Left renal cortex interstitium (tissue), 4 donors: ENCODE results near the gene OR2A42. TPM values are rescaled to one million over a fixed set of nuclear protein-coding genes. Genes with fewer than 3 reads are reported as not detected.
"Not testable (repeated sequence)": the region's sequence is repeated elsewhere in the genome, so short reads cannot be mapped to it uniquely, and the experiment has no call there.

Experiments
- DNase-seq, 4 donors: peaks; one replicate each; pipeline ENCODE4 v3.0.0-alpha.2; 2013; ENCODE audit warnings: low read depth in 4 of 4, low spot score in 2 of 4, missing footprints in 1 of 4
- polyA plus RNA-seq, 4 donors: library from polyadenylated mRNA; unstranded; fragments of 120-200 nt; gene quantifications; one replicate each; pipeline ENCODE4 v1.2.1, GENCODE V29; 2013; ENCODE audit not compliant: insufficient read length in 4 of 4

The OR2A42 gene
- polyA plus RNA-seq, 4 donors = 0.43 to 4.1 (median 2.0) TPM

GRCh38 chr7:144226866-144227265 lies 12.5 kb downstream of the OR2A42 start:
- DNase-seq = not testable (repeated sequence)

DNA sequence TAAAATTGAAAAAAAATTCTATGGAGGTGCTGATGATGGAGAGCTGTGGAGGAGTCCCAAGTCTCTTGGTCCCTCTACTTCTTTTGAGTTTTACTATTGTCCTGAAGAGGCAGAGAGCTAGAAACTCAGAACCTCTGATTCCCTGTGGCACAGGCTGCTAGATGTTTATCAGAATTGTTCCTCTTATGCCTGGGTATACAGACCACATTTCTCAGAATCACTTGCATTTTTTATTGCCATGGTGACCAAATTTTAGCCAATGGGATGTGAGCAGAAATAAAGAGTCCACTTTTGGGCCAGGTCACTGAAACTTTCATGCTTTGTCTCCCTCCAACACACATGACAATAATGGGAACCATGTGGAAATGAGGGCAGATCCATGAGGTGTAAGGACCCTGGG lies 15.7 kb downstream of the OR2A42 start:
- DNase-seq = not testable (repeated sequence)

DNA sequence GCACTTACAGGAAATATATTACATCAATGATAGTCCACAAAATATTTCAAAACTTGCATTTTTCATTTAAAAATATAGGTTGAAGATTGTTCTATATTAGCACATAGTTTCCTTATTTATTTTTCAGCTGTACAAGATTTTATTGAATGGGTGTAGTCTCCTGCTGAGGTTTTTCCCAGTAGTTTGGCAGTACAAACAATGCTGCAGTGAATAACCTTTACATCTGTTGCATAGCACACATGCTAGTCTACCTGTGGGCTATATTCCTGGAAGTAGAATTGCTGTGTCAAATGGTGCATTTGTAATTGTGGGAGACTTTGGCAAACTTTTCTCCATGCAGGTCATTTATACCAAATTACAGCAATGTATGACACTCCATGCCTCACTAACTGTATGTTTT lies 18.9 kb downstream of the OR2A42 start:
- DNase-seq = not testable (repeated sequence)

DNA sequence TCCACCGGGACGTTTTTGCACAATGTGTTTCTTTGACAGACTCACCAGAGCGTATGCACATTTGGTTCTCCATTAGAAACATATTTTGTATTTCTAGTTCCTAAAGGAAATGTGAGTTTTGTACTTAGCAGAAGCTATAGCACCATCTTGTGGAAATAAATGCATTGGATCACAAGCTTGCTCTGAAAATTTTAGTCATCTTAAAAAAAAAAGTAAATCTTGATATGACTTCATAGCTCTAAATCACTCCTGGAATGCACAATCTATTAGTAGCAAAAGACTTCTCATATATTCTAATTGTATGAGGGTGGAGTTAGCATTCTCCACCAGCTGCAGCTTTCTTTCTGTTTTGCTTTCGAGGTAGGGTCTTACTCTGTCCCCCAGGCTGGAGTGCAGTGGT lies 20.3 kb downstream of the OR2A42 start:
- not testable (repeated sequence) for DNase-seq

DNA sequence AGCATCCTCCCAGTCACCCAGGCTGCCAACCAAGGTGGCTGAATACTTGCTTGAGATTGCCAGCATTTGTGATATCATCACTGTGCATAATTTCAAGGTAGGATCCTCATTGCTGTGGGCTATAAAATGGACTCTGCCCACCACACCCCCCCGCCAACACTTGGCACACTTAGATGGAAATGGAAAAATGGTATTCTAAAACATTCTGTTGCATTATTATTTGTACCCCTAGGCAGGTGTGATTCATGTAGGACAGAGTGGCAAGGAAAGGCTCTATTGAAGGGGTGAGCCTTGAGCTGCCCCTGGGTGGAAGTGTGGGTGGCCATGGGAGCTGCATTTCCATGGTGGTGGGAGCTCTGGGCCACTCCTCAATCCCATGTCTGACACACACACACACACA lies 20.8 kb downstream of the OR2A42 start:
- not testable (repeated sequence) for DNase-seq

- DNase-seq = not testable (repeated sequence)
Measured at GRCh38 chr7:144217200-144217599, 22.2 kb downstream of the OR2A42 start.

DNA sequence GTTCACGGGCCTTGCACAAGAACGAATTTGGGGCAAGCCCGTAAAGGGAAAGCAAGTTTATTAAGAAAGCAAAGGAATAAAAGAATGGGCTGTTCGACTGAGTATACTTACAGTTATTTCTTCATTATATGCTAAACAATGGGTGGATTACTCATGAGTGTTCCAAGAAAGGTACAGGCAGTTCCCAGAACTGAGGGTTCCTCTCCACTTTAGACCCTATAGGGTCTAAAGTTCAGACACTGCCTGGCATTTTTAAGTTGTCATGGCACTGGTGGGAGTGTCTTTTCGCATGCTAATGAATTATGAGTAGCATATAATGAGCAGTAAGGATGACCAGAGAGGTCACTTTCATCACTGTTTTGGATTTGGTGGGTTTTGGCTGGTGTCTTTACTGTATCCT lies 34.1 kb downstream of the OR2A42 start:
- DNase-seq = not testable (repeated sequence)

DNA sequence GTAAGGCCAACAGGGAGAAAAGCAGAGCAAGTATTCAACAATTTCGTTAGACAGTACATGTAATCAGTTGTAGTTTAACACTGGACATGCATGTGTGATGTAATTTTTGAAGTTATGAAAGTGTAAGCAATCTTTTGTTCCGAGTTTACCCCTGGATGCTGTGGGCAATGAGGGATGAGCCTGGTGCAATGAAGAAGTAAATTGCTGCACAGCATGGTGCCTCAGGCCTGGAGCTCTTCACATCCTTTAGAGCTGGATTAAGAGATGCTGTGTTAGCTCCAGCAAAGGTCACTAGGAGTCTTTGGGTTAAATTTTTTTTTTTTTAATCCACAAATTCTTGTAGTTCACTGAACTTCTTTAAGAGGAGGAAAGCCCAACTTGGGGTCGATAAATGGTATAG lies 36.3 kb downstream of the OR2A42 start:
- DNase-seq = not testable (repeated sequence)

DNA sequence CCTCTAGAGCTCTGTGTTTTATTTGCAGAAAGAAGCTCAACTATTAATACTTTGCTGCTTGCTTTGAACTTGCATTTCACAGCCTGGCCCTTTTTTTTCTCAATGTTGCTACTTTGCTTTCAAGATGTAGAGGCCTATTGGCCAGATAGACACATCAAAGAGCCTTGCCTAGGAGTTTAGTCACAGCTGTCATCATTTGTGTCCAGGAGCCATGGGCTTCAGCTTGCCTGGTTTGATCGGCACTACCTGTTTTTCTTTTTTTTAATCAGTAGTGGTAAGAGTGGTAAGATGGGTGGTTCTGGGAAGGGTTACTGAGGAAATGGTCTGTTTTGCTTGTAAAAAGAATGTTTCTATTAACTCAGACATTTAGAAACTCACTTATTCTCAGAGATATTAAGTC lies 37.4 kb downstream of the OR2A42 start:
- DNase-seq = not testable (repeated sequence)

- DNase-seq = not testable (repeated sequence)
Measured at GRCh38 chr7:144198934-144199333, 40.5 kb downstream of the OR2A42 start.

- not testable (repeated sequence) for DNase-seq
Measured at GRCh38 chr7:144195212-144195872, 44.1 kb downstream of the OR2A42 start, which contains the start of gene ARHGEF35. Gene ARHGEF35 (minus strand): TSS chr7:144195833. CDS start chr7:144188383, 7,450 bp downstream.

DNA sequence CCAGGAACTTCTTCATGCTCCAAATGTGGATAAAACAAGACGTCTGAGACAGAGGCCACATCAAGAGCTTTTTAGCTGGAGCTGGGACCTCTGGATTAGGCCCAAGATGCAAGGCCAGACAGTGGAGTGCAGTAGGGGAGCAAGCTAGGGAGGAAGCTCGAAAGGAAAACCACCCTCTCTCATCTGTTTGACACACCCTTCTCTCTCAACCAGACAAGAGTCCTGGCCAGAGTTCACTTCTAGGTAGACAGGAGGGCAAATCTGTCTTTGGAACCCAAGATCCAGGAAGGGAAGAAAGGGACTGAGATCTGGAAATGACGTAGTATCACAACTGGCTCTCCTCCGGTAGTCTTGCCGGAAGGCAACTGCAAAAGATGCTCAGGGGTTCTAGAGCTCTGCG lies 45.0 kb downstream of the OR2A42 start:
- not testable (repeated sequence) for DNase-seq

DNA sequence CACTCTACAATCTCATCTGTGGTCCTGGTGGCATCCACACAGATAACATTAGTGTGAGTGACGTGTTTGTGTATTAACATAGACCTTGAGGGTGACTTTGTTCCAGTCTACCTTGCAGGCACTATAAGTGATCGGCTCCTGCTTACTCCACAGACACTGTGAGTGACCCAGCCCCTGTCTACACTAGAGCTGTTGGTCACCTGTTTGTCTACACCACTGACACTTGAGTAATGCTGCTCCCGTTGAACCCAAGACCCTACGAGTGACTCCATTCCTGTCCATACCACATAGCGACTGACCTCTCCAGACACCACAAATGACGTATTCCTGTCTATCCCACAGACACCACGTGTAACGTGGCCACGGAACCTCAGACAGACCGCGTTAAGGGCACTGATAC lies 45.6 kb downstream of the OR2A42 start:
- DNase-seq = not testable (repeated sequence)

DNA sequence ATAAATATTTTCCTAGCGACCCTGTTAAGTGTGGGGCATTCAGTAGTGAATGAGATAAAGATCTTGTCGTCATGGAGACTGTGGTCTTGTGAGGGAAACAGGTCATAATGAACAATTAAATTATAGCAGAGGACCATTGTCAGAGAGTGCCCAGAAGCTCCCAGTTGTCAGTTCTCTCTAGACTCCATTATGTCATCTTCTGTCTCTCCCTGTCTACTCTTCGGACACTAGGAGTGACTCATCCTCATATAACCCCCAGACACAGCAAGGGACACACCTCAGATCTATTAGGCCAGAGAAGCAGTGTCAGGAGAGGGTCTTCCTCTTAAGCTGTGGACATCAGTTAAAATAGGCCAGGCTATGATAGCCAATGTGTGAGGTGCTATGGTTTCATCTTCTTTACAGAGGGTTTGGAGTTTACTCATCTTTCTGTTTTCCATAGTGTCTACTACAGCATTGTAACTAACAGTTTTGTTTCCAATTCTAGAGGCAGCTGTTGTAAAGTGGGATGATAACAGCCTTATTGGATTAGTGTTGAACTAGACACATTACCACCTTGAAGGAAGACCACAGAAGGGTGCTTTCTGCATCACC lies 50.7 kb downstream of the OR2A42 start:
- DNase-seq = not testable (repeated sequence)

DNA sequence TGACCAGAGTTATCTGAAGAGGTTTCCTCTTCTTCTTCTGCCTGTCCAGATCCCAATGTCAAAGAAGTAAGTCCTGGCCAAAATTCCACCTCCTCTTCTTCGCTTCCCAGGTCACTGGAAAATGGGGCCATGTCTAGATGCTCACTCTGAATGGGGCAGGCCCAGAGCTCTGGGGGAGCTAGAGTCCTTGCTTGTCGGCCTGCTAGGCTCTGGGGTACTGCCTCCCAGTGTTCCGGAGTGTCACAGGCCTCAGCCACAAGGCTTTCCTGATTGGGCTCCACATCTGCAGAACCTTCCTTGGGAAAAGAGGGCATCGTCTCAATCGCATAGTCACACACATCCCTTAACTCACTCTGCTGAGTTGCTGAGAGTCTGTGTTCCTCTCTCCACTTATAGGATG lies 51.6 kb downstream of the OR2A42 start:
- not testable (repeated sequence) for DNase-seq

DNA sequence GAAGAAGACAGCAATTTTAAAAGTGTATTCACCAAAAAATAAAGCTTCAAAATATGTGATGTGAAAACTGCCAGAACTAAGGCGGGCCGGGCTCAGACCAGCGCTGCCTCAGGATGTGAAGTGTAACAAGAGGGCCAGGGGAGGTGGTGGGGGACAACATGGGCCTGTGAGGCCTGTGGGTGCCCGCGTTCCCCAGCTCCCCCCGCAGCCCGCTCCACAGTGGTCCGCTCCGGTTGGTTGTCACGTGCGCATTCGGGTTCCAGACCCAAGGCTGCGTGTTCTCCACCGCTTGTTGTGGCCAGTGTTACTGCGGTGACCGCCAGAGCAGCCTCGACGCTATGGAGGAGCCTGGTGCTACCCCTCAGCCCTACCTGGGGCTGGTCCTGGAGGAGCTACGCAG lies 56.2 kb downstream of the OR2A42 start, which contains the start of gene CTAGE4:
CTAGE4 (plus strand) TSS at position 301 of the 400 bp plus-strand sequence; CDS start at position 339, 38 bp downstream.
- DNase-seq = not testable (repeated sequence)

DNA sequence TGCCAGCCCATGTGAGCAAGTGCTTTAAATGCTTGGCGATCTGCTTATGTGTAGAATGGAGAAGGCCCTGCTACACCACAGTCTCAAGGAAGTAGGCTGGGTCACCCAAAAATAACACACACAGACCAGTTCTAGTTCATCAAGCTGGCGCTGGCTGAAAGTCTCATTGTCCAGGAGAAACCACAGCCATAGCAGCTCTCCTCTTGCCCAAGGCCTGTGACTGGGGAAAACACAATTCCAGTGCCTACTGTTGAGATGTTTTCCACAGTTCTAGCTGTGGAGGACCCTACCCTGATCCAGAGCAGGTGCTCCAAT lies 60.3 kb downstream of the OR2A42 start:
- DNase-seq = not testable (repeated sequence)

GRCh38 chr7:144178380-144179164 lies 60.8 kb downstream of the OR2A42 start:
- peak in 1 of 4 donors; percentile 1 for DNase-seq
